ENCODE measurements around the gene DHX38.

DNA sequence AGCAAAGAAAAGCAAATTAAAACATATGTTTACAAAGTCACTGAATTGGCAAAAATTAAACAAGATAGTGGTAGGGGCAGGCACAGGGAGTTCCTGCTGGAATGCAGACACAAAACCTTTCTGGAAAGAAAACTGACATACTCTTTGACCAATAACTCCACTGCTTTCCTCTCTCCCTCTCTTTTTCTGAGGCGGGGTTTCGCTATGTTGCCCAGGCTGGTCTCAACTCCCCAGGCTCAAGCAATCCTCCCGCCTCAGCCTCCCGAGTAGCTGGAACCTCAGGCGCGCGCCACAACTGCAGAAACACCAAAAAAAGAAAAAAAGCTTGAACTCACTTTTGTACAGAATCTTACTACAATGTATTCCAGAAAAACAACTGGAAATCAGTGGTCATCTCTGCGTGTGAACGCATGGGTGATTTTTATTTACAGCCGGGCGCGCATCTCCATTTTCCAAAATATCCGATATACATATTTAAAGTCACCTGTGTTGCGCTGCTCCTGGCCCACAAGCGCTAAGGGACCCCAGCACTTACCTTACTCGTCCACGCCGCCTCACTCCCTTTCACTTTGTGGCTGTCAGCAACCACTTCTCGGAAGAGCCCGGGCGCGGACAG is 707 bp upstream of the DHX38 start:
- TF ChIP-seq EZH2phosphoT487 (IDR thresholded peaks at IDR 0.05) (no peak), EZH2 (IDR thresholded peaks at IDR 0.05) (no peak)
- TF ChIP-seq, protein P1, sequence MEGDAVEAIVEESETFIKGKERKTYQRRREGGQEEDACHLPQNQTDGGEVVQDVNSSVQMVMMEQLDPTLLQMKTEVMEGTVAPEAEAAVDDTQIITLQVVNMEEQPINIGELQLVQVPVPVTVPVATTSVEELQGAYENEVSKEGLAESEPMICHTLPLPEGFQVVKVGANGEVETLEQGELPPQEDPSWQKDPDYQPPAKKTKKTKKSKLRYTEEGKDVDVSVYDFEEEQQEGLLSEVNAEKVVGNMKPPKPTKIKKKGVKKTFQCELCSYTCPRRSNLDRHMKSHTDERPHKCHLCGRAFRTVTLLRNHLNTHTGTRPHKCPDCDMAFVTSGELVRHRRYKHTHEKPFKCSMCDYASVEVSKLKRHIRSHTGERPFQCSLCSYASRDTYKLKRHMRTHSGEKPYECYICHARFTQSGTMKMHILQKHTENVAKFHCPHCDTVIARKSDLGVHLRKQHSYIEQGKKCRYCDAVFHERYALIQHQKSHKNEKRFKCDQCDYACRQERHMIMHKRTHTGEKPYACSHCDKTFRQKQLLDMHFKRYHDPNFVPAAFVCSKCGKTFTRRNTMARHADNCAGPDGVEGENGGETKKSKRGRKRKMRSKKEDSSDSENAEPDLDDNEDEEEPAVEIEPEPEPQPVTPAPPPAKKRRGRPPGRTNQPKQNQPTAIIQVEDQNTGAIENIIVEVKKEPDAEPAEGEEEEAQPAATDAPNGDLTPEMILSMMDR (IDR thresholded peaks at IDR 0.05) = no peak

Measured in neural progenitor cell (in vitro differentiated cells).